HepG2 (cell line): Measurements from ENCODE around the gene ACTR1A. TPM values are rescaled to one million over a fixed set of nuclear protein-coding genes. Genes with fewer than 3 reads are reported as not detected.
A peak's percentile ranks its signal among the peaks of the same experiment; 100 is the strongest.

Source experiments
- AGO2 ChIP-seq: fragments of 200-400 bp; formaldehyde crosslinking; optimal IDR thresholded peaks from 2 replicates; pipeline ENCODE3; 2017; ENCODE audit warnings: mild to moderate bottlenecking, low read depth, low read length, moderate library complexity
- ATF4 ChIP-seq, 2 experiments: fragments of 450-650 bp in 1 of 2; sonication (generic) in 1 of 2; formaldehyde crosslinking; IDR thresholded peaks; 2 replicates each; pipeline versions ENCODE4 v1.5.0 to v1.8.0; 2020 to 2022; ENCODE audit warnings: mild to moderate bottlenecking in 1 of 2, missing genetic modification reagents in 1 of 2
- CENPT ChIP-seq: sonication (generic); formaldehyde crosslinking; IDR thresholded peaks from 2 replicates; pipeline ENCODE4 v1.8.0; 2022; ENCODE audit warnings: low read depth, mild to moderate bottlenecking, moderate library complexity, missing genetic modification reagents
- GATA4 ChIP-seq: sonication (generic); IDR thresholded peaks from 2 replicates; pipeline ENCODE4 v1.6.1; 2016; ENCODE audit warnings: antibody characterized with exemption, low read depth, borderline replicate concordance
- HDAC6 ChIP-seq: fragments of 200-600 bp; sonication (generic); IDR thresholded peaks from 2 replicates; pipeline ENCODE4 v1.7.0; 2017; ENCODE audit warnings: mild to moderate bottlenecking, antibody characterized with exemption, low read length, low read depth
- HIVEP1 ChIP-seq: sonication (generic); formaldehyde crosslinking; IDR thresholded peaks from 2 replicates; pipeline ENCODE4 v1.4.0; 2020; ENCODE audit warnings: mild to moderate bottlenecking, missing genetic modification reagents
- KDM4B ChIP-seq: sonication (generic); formaldehyde crosslinking; IDR thresholded peaks from 2 replicates; pipeline ENCODE4 v1.4.0; 2020; ENCODE audit warnings: missing genetic modification reagents
- MAF1 ChIP-seq: sonication (generic); formaldehyde crosslinking; IDR thresholded peaks from 2 replicates; pipeline ENCODE4 v1.5.0; 2020; ENCODE audit warnings: missing genetic modification reagents, borderline replicate concordance
- MIXL1 ChIP-seq: IDR thresholded peaks from 2 replicates; pipeline ENCODE4 v1.6.1; 2016
- PBX3 ChIP-seq: sonication (generic); formaldehyde crosslinking; IDR thresholded peaks from 2 replicates; pipeline ENCODE4 v1.8.1; 2023; ENCODE audit warnings: missing genetic modification reagents, inconsistent platforms, borderline replicate concordance
- PHF20 ChIP-seq: sonication (generic); formaldehyde crosslinking; IDR thresholded peaks from 2 replicates; pipeline ENCODE4 v1.5.0; 2020; ENCODE audit warnings: mild to moderate bottlenecking, missing genetic modification reagents
- PITX1 ChIP-seq: sonication (generic); formaldehyde crosslinking; IDR thresholded peaks from 2 replicates; pipeline ENCODE4 v1.5.1; 2020; ENCODE audit warnings: mild to moderate bottlenecking, missing genetic modification reagents
- RARG ChIP-seq: sonication (generic); formaldehyde crosslinking; IDR thresholded peaks from 2 replicates; pipeline ENCODE4 v1.4.0; 2020; ENCODE audit warnings: low read depth, mild to moderate bottlenecking, missing genetic modification reagents
- SP4 ChIP-seq: sonication (generic); formaldehyde crosslinking; IDR thresholded peaks from 2 replicates; pipeline ENCODE4 v1.8.1; 2023; ENCODE audit warnings: mild to moderate bottlenecking, missing genetic modification reagents
- TCF7 ChIP-seq: sonication (generic); IDR thresholded peaks from 2 replicates; pipeline ENCODE4 v1.6.1; 2016; ENCODE audit warnings: antibody characterized with exemption, low read depth
- TEAD3 ChIP-seq: optimal IDR thresholded peaks from 2 replicates; pipeline ENCODE3; 2016; ENCODE audit warnings: borderline replicate concordance
- THAP9 ChIP-seq: sonication (generic); formaldehyde crosslinking; IDR thresholded peaks from 2 replicates; pipeline ENCODE4; 2020; ENCODE audit warnings: missing genetic modification reagents, mild to moderate bottlenecking, borderline replicate concordance
- YY1 ChIP-seq: IDR thresholded peaks from 2 replicates; pipeline ENCODE4 v1.6.1; 2011; ENCODE audit warnings: low read length, low read depth, moderate library complexity, mild to moderate bottlenecking; ENCODE audit not compliant: insufficient read depth, insufficient replicate concordance
- ZNF143 ChIP-seq: sonication (generic); formaldehyde crosslinking; IDR thresholded peaks from 2 replicates; pipeline ENCODE4 v1.4.0; 2020; ENCODE audit warnings: missing genetic modification reagents
- ZNF414 ChIP-seq: sonication (generic); formaldehyde crosslinking; IDR thresholded peaks from 2 replicates; pipeline ENCODE4 v1.5.0; 2020; ENCODE audit warnings: missing genetic modification reagents
- ZNF44 ChIP-seq: sonication (generic); formaldehyde crosslinking; IDR thresholded peaks from 2 replicates; pipeline ENCODE4 v1.5.1; 2020; ENCODE audit warnings: mild to moderate bottlenecking, missing genetic modification reagents
- ZNF484 ChIP-seq: sonication (generic); formaldehyde crosslinking; IDR thresholded peaks from 2 replicates; pipeline ENCODE4 v1.5.1; 2020; ENCODE audit warnings: mild to moderate bottlenecking, low read depth, missing genetic modification reagents, borderline replicate concordance
- ZNF615 ChIP-seq: sonication (generic); formaldehyde crosslinking; IDR thresholded peaks from 2 replicates; pipeline ENCODE4 v1.5.0; 2020; ENCODE audit warnings: mild to moderate bottlenecking, missing genetic modification reagents, borderline replicate concordance
- ZNF850 ChIP-seq: sonication (generic); formaldehyde crosslinking; conservative IDR thresholded peaks from 2 replicates; pipeline ENCODE4 v1.9.0; 2021; ENCODE audit warnings: mild to moderate bottlenecking, missing genetic modification reagents
- ZSCAN12 ChIP-seq: sonication (generic); formaldehyde crosslinking; IDR thresholded peaks from 2 replicates; pipeline ENCODE4 v1.9.0; 2021; ENCODE audit warnings: mild to moderate bottlenecking, missing genetic modification reagents
- polyA plus RNA-seq, 8 experiments: library from polyadenylated mRNA; depleted of rRNA in 3 of 8; stranded (reverse) in 7 of 8; unstranded in 1 of 8; fragments of >200 nt; fragmentation: Illumina TruSeq in 4 of 8; extraction: Trizol in 4 of 8; gene quantifications; 2 replicates each; pipeline versions ENCODE4 v1.2.1 to v1.2.3, GENCODE V29; 2011 to 2016; ENCODE audit warnings: low read depth in 4 of 8, missing spikeins in 1 of 8, mixed read lengths in 1 of 8; ENCODE audit not compliant: insufficient read depth in 1 of 8
- total RNA-seq, 5 experiments: library from RNA; depleted of rRNA; stranded (reverse); fragments of >200 nt; fragmentation: Illumina TruSeq; extraction: Trizol; gene quantifications; 2 replicates each; pipeline ENCODE4 v1.2.3, GENCODE V29; 2016; ENCODE audit warnings: low read depth in 1 of 5

The ACTR1A gene
- total and polyA plus RNA-seq, 2 of the 13 experiments (the other 11 are each of a cell fraction or from before 2014, with no cell fraction given), result 59.6 to 62.8 TPM

GRCh38 chr10:102432162-102432950 lies 70.2 kb downstream of the ACTR1A start, which contains the start of gene CUEDC2 (continued):
- TF ChIP-seq THAP9 (CRISPR knock-in tag) (peak; percentile 95), PITX1 (CRISPR knock-in tag) (peak; percentile 57), GATA4 (peak; percentile 16; the same call in 1 of the 2 replicates), ZNF850 (CRISPR knock-in tag) (no peak), ZNF615 (CRISPR knock-in tag) (peak; percentile 83; the same call in 1 of the 2 replicates), ZNF414 (CRISPR knock-in tag) (no peak), CENPT (no peak), MIXL1 (CRISPR knock-in tag) (peak; percentile 61), ZNF484 (CRISPR knock-in tag) (no peak), ZNF143 (CRISPR knock-in tag) (peak; percentile 73), KDM4B (CRISPR knock-in tag) (peak; percentile 21; the same call in 1 of the 2 replicates), YY1 (peak; percentile 100), RARG (CRISPR knock-in tag) (no peak), ZSCAN12 (CRISPR knock-in tag) (no peak), PBX3 (CRISPR knock-in tag) (no peak), TCF7 (peak; percentile 80), MAF1 (CRISPR knock-in tag) (no peak; the same call in 1 of the 2 replicates), HIVEP1 (CRISPR knock-in tag) (no peak), AGO2 (peak; percentile 63), ZNF44 (CRISPR knock-in tag) (peak; percentile 50; the same call in 1 of the 2 replicates), SP4 (CRISPR knock-in tag) (peak; percentile 90), TEAD3 (CRISPR knock-in tag) (peak; percentile 45), HDAC6 (no peak), PHF20 (CRISPR knock-in tag) (peak; percentile 80), ATF4 (CRISPR knock-in tag; IDR thresholded peaks at IDR 0.05) (peak in 1 of 2 experiments; percentile 46; a peak in 2 of 4 replicates)
